Endodermal cell (in vitro differentiated cells): ENCODE measurements around the gene ST3GAL5. TPM values are rescaled to one million over a fixed set of nuclear protein-coding genes. Genes with fewer than 3 reads are reported as not detected.

Experiments
- DNase-seq: peaks from one replicate; pipeline ENCODE4 v3.0.0-alpha.2; 2017
- H3K27ac ChIP-seq: 2 replicates; pipeline ENCODE4 v1.5.1; 2013; ENCODE audit warnings: mild to moderate bottlenecking, low read depth, low read length, moderate library complexity
- H3K27me3 ChIP-seq: 2 replicates; pipeline ENCODE4 v1.6.1; 2013; ENCODE audit warnings: mild to moderate bottlenecking, low read length, moderate library complexity; ENCODE audit not compliant: insufficient read depth, control insufficient read depth, poor library complexity, severe bottlenecking
- H3K36me3 ChIP-seq: 2 replicates; pipeline ENCODE4 v1.7.0; 2013; ENCODE audit warnings: mild to moderate bottlenecking, low read length, moderate library complexity; ENCODE audit not compliant: control insufficient read depth, insufficient read depth
- H3K4me1 ChIP-seq: one replicate; pipeline ENCODE4 v1.7.0; 2013; ENCODE audit warnings: low read length; ENCODE audit not compliant: control insufficient read depth, insufficient read depth
- H3K4me3 ChIP-seq: 2 replicates; pipeline ENCODE4 v1.5.1; 2013; ENCODE audit warnings: mild to moderate bottlenecking, low read length, moderate library complexity
- H3K9ac ChIP-seq: 2 replicates; pipeline ENCODE4 v1.6.1; 2013; ENCODE audit warnings: mild to moderate bottlenecking, low read length, moderate library complexity; ENCODE audit not compliant: poor library complexity, severe bottlenecking; ENCODE audit errors: extremely low read depth
- H3K9me3 ChIP-seq: 2 replicates; pipeline ENCODE4 v1.6.1; 2013; ENCODE audit warnings: mild to moderate bottlenecking, low read length, moderate library complexity; ENCODE audit not compliant: control insufficient read depth
- H3K27ac Mint-ChIP-seq: 2 replicates; pipeline ENCODE4 v1.8.0; 2020; ENCODE audit warnings: mixed read lengths
- H3K27me3 Mint-ChIP-seq: 2 replicates; pipeline ENCODE4 v1.8.0; 2021; ENCODE audit warnings: mild to moderate bottlenecking, mixed read lengths; ENCODE audit not compliant: insufficient read depth
- H3K36me3 Mint-ChIP-seq: 2 replicates; pipeline ENCODE4 v1.8.0; 2020; ENCODE audit warnings: low read depth, mixed read lengths
- H3K4me1 Mint-ChIP-seq: 2 replicates; pipeline ENCODE4 v1.8.0; 2020; ENCODE audit warnings: mixed read lengths
- H3K4me3 Mint-ChIP-seq: 2 replicates; pipeline ENCODE4 v1.8.0; 2020; ENCODE audit warnings: mild to moderate bottlenecking, moderate library complexity, mixed read lengths
- H3K9me3 Mint-ChIP-seq: 2 replicates; pipeline ENCODE4 v1.8.0; 2020; ENCODE audit warnings: mild to moderate bottlenecking, mixed read lengths
- CTCF ChIP-seq: fragments of 200-600 bp; sonication (generic); conservative IDR thresholded peaks from 2 replicates; pipeline ENCODE4 v1.5.0; 2021; ENCODE audit warnings: antibody characterized with exemption, mild to moderate bottlenecking
- WGBS, 2 experiments: methylation state at CpG; one replicate each; pipeline versions ENCODE4 v1.1.5 to v1.1.7; 2013; ENCODE audit warnings: missing lambda C conversion rate in 2 of 2, mixed read lengths in 1 of 2; ENCODE audit not compliant: insufficient coverage in 1 of 2, insufficient read length in 1 of 2; 5-methylcytosine and 5-hydroxymethylcytosine counted together
- total RNA-seq, 2 donors: library from RNA; stranded (reverse); fragmentation: NEBNext Ultra II Directional in 1 of 2; extraction: Animal tissue kit (Norgen Biotek cat#: 25700) in 1 of 2; gene quantifications; 2 replicates in 1 of 2; 3 replicates in 1 of 2; pipeline ENCODE4 v1.2.1, GENCODE V29; 2021

ST3GAL5 gene
- total RNA-seq, 2 donors from 2014 or later = 26.6 to 27.4 TPM

DNA sequence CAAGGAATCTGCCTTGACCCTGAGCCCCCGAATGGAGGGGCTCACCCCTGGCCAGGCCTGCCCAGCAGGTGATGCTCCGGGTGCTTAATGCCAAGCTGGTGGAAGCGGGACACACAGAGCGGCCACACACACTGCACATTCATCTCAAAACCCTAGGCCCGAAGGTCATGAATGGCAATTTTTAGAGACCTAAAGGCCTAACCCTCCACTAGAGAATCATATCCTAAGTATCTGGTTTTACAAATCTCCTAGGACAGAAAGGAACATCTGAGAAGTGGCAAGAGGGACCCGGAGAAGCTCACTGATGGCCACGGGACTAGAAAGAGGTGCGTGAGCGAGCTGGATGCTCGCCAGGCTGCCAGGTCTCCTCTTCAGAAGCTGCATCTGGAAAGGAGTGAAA is 38.3 kb downstream of the ST3GAL5 start:
- Histone ChIP-seq H3K36me3 (peaks cover 84% of the 10 kb centered on the region), H3K27me3 (no peaks in the 10 kb centered on the region), H3K4me1 (no peaks in the 10 kb centered on the region), H3K9me3 (no peaks in the 10 kb centered on the region), H3K27ac (no peak overlapping the region), H3K9ac (no peak overlapping the region), H3K4me3 (no peak overlapping the region)
- no peak for TF ChIP-seq CTCF
- H3K36me3 Mint-ChIP-seq = peaks cover 76% of the 10 kb centered on the region
- no peaks in the 10 kb centered on the region for H3K27me3 Mint-ChIP-seq
- H3K4me1 Mint-ChIP-seq = no peaks in the 10 kb centered on the region
- DNase-seq = no peak
- no peak overlapping the region for H3K4me3 Mint-ChIP-seq
- 94 to 97% methylated on average over 9 to 10 of the region's 10 CpGs for WGBS, 2 experiments
- no peak overlapping the region for H3K27ac Mint-ChIP-seq
- no peaks in the 10 kb centered on the region for H3K9me3 Mint-ChIP-seq

DNA sequence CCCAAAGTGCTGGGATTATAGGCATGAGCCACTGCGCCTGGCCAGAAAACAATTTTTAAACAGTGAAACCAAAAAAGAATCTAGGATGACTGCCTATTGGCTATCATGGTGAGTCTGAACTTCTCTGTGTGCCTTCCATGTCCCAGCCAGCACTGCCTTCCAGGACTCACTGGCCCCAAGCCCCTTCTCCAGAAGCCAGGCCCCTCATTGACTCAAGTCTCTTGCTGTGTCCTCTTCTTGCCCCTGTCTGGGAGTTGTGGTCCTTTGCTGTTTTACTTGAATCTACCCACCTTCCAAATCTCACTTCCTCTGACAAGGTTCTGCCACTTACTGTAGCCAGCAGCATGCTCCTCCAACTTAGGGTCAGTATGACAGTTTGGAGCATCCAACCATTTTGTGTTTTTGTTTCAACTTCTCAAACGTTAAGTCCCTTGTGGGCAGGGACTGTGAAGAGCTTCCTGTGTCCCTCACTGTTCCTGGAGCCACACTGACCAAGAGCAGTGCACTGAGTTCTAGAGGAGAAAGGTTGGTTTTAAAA is 41.7 kb downstream of the ST3GAL5 start:
- WGBS, 2 experiments = 93 to 100% methylated on average over 1 to 2 of the region's 2 CpGs

GRCh38 chr2:85846411-85846810 is 42.4 kb downstream of the ST3GAL5 start:
- H3K36me3 ChIP-seq = peaks cover 82% of the 10 kb centered on the region
- no peak overlapping the region for H3K9ac ChIP-seq
- H3K27me3 ChIP-seq = no peaks in the 10 kb centered on the region
- Mint-ChIP-seq H3K36me3 (peaks cover 72% of the 10 kb centered on the region), H3K4me1 (no peaks in the 10 kb centered on the region), H3K27me3 (no peaks in the 10 kb centered on the region), H3K4me3 (no peak overlapping the region), H3K27ac (no peak overlapping the region), H3K9me3 (peaks cover 5% of the 10 kb centered on the region)
- no peak overlapping the region for H3K27ac ChIP-seq
- peaks cover 6% of the 10 kb centered on the region for H3K9me3 ChIP-seq
- WGBS, 2 experiments = 92 to 95% methylated on average over 4 of the region's 4 CpGs
- no peak overlapping the region for H3K4me3 ChIP-seq
- TF ChIP-seq CTCF = no peak
- H3K4me1 ChIP-seq = no peaks in the 10 kb centered on the region
- DNase-seq = no peak

More for the DNA sequence above, 41.7 kb downstream of the ST3GAL5 start:
- TF ChIP-seq CTCF = no peak
- Histone ChIP-seq H3K27me3 (no peaks in the 10 kb centered on the region), H3K4me1 (no peaks in the 10 kb centered on the region), H3K9ac (no peak overlapping the region), H3K9me3 (peaks cover 6% of the 10 kb centered on the region), H3K36me3 (peaks cover 82% of the 10 kb centered on the region), H3K27ac (no peak overlapping the region), H3K4me3 (no peak overlapping the region)
- Mint-ChIP-seq H3K27ac (no peak overlapping the region), H3K9me3 (peaks cover 5% of the 10 kb centered on the region), H3K4me1 (no peaks in the 10 kb centered on the region), H3K4me3 (no peak overlapping the region), H3K27me3 (no peaks in the 10 kb centered on the region), H3K36me3 (peaks cover 72% of the 10 kb centered on the region)
- no peak for DNase-seq
